ENCODE results near the gene WARS2. TPM values are rescaled to one million over a fixed set of nuclear protein-coding genes. Genes with fewer than 3 reads are reported as not detected.

WARS2 gene
- total RNA-seq, 4 donors from 2014 or later: 15.6 to 21.8 (median 20.1) TPM

- no peak for TF ChIP-seq CTCF (IDR thresholded peaks at IDR 0.05; ENCODE audit: low read depth)
Observed at GRCh38 chr1:119001181-119002027, 139.0 kb downstream of the WARS2 start.

- no peak for TF ChIP-seq CTCF (IDR thresholded peaks at IDR 0.05; ENCODE audit: low read depth)
Observed at GRCh38 chr1:119000371-119001180, 139.9 kb downstream of the WARS2 start.

GRCh38 chr1:118999348-119000071 lies 140.9 kb downstream of the WARS2 start:
- no peak for TF ChIP-seq CTCF (IDR thresholded peaks at IDR 0.05; ENCODE audit: low read depth)

- TF ChIP-seq CTCF (IDR thresholded peaks at IDR 0.05; ENCODE audit: low read depth): no peak
Observed at GRCh38 chr1:118998171-118998570, 142.3 kb downstream of the WARS2 start.

GRCh38 chr1:118997225-118997624 lies 143.2 kb downstream of the WARS2 start:
- TF ChIP-seq CTCF (IDR thresholded peaks at IDR 0.05; ENCODE audit: low read depth): no peak

GRCh38 chr1:118995312-118996016 lies 145.0 kb downstream of the WARS2 start:
- TF ChIP-seq CTCF (IDR thresholded peaks at IDR 0.05; ENCODE audit: low read depth): no peak
